HEK293T (cell line): ENCODE measurements around the gene RNF2.

Experiments used
- CTCF ChIA-PET: fragments of 350-600 bp; formaldehyde crosslinking; extraction: SDS; loops from one replicate; lab custom pipeline; 2021; ENCODE audit warnings: antibody characterized with exemption, inconsistent platforms; lab: Yijun Ruan, JAX
- POLR2A ChIA-PET: fragments of 350-600 bp; formaldehyde crosslinking; extraction: SDS; loops from one replicate; lab custom pipeline; 2020; ENCODE audit warnings: antibody characterized with exemption, inconsistent platforms; lab: Yijun Ruan, JAX
- DNase-seq: peaks from one replicate; pipeline ENCODE4 v3.0.0; 2012; ENCODE audit warnings: mixed read lengths; ENCODE audit errors: extremely low spot score
- ARNT ChIP-seq: fragments of 450-650 bp; IDR thresholded peaks from 2 replicates; pipeline ENCODE4 v1.6.1; 2017; ENCODE audit warnings: mild to moderate bottlenecking
- BHLHE40 ChIP-seq: fragments of 450-650 bp; IDR thresholded peaks from 2 replicates; pipeline ENCODE4 v1.6.1; 2016; ENCODE audit warnings: mild to moderate bottlenecking, moderate library complexity, borderline replicate concordance
- CTBP1 ChIP-seq: fragments of 450-650 bp; IDR thresholded peaks from 2 replicates; pipeline ENCODE4 v1.6.1; 2016; ENCODE audit warnings: borderline replicate concordance
- ELF4 ChIP-seq: fragments of 450-650 bp; IDR thresholded peaks from 2 replicates; pipeline ENCODE4 v1.6.1; 2017; ENCODE audit warnings: antibody characterized with exemption
- FOXA1 ChIP-seq: fragments of 450-650 bp; IDR thresholded peaks from 2 replicates; pipeline ENCODE4 v1.6.1; 2016; ENCODE audit warnings: mild to moderate bottlenecking
- FOXK2 ChIP-seq: fragments of 450-650 bp; IDR thresholded peaks from 2 replicates; pipeline ENCODE4 v1.6.1; 2016; ENCODE audit warnings: mild to moderate bottlenecking
- FOXM1 ChIP-seq: fragments of 450-650 bp; IDR thresholded peaks from 2 replicates; pipeline ENCODE4 v1.6.1; 2017; ENCODE audit warnings: mild to moderate bottlenecking, borderline replicate concordance
- HDGF ChIP-seq: fragments of 450-650 bp; IDR thresholded peaks from 2 replicates; pipeline ENCODE4 v1.6.1; 2017; ENCODE audit warnings: antibody characterized with exemption, borderline replicate concordance
- L3MBTL2 ChIP-seq: fragments of 450-650 bp; conservative IDR thresholded peaks from 2 replicates; pipeline ENCODE4 v1.6.1; 2016; ENCODE audit warnings: mild to moderate bottlenecking
- LEF1 ChIP-seq: fragments of 450-650 bp; IDR thresholded peaks from 2 replicates; pipeline ENCODE4 v1.6.1; 2017; ENCODE audit warnings: mild to moderate bottlenecking, borderline replicate concordance
- NFRKB ChIP-seq: fragments of 450-650 bp; IDR thresholded peaks from 2 replicates; pipeline ENCODE4 v1.6.1; 2016; ENCODE audit warnings: mild to moderate bottlenecking, moderate library complexity
- SP1 ChIP-seq: fragments of 450-650 bp; IDR thresholded peaks from 2 replicates; pipeline ENCODE4 v1.6.1; 2017
- SUZ12 ChIP-seq: fragments of 450-650 bp; IDR thresholded peaks from 2 replicates; pipeline ENCODE4 v1.6.1; 2016; ENCODE audit warnings: mild to moderate bottlenecking
- TARDBP ChIP-seq: fragments of 450-650 bp; IDR thresholded peaks from 2 replicates; pipeline ENCODE4 v1.6.1; 2016
- ZNF384 ChIP-seq: fragments of 450-650 bp; IDR thresholded peaks from 2 replicates; pipeline ENCODE4 v1.6.1; 2016
- TF ChIP-seq, protein P1 (sequence below): fragments of 450-650 bp; IDR thresholded peaks from 2 replicates; pipeline ENCODE4 v1.6.1; 2016

RNF2 gene

DNA sequence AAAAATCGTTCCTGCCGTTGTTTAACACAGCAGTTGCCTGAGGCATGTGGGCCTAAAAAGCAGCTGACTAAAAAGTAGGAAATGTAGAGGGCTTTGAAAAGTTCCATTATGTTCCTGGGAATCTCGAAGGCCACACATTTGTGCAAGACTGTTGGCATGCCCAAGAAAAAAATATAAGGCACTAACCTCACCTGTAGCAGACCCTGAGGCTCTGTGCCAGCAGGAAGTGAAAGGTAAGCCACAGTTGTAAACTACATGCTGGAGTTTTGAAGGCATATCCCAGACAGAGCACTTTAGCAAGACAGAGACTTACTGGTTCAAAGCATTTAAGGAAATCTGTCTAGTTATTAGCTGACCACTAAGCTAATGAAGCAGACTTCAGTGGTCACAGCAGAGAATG is 58.7 kb downstream of the RNF2 start:
- TF ChIP-seq TARDBP (no peak), HDGF (no peak)
- CTCF ChIA-PET, result no interaction called here
- POLR2A ChIA-PET, result no interaction called here

DNA sequence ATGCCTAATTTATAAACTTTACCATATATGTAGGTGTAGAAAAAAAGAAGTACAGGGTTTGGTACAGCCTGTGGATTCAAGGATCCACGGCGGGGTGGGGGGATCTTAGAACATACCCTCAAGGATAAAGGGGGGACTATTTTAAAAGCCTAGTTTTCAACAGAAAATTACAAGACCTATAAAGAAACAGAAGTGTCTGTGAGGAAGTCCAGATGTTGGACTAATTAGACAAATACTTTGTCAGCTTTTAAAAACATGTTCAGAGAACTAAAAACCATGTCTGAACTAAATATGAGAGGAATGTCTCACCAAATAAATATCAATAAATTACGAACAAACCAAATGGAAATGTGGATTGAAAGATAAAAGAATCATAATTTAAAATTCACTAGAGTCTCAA is 59.8 kb downstream of the RNF2 start:
- no peak for TF ChIP-seq SUZ12
- TF ChIP-seq NFRKB, result no peak
- TF ChIP-seq FOXA1, result no peak
- TF ChIP-seq LEF1, result no peak
- no peak for TF ChIP-seq TARDBP
- TF ChIP-seq BHLHE40, result no peak
- no peak for TF ChIP-seq ELF4
- TF ChIP-seq FOXM1, result no peak
- TF ChIP-seq CTBP1, result no peak
- no peak for TF ChIP-seq ZNF384
- TF ChIP-seq ARNT, result no peak
- no peak for TF ChIP-seq HDGF
- TF ChIP-seq L3MBTL2, result no peak
- TF ChIP-seq, protein P1, sequence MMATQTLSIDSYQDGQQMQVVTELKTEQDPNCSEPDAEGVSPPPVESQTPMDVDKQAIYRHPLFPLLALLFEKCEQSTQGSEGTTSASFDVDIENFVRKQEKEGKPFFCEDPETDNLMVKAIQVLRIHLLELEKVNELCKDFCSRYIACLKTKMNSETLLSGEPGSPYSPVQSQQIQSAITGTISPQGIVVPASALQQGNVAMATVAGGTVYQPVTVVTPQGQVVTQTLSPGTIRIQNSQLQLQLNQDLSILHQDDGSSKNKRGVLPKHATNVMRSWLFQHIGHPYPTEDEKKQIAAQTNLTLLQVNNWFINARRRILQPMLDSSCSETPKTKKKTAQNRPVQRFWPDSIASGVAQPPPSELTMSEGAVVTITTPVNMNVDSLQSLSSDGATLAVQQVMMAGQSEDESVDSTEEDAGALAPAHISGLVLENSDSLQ, result no peak
- TF ChIP-seq SP1, result no peak
- no peak for TF ChIP-seq FOXK2
- ChIA-PET CTCF (no interaction called here), POLR2A (no interaction called here)
- no peak for DNase-seq

More for the DNA sequence above, 58.7 kb downstream of the RNF2 start:
- DNase-seq, result no peak

DNA sequence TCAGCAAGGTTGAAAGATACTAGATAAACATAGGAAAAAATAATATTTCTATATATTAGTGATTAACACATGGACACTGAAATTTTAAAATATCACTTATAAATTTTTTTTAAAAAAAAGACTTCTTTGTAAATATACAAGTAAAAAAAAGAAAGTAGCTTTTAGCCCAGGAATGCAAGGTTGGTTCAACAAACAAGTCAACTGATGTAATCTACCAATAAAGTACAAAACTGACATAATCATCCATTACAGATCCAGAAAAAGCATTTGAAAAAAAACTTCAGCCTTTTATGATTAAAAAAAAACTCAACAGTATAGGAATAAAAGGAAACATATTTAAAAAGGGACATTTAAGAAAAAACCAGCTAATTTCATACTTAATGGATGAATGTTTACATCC is 63.0 kb downstream of the RNF2 start:
- no peak for DNase-seq
- POLR2A ChIA-PET, result no interaction called here

DNA sequence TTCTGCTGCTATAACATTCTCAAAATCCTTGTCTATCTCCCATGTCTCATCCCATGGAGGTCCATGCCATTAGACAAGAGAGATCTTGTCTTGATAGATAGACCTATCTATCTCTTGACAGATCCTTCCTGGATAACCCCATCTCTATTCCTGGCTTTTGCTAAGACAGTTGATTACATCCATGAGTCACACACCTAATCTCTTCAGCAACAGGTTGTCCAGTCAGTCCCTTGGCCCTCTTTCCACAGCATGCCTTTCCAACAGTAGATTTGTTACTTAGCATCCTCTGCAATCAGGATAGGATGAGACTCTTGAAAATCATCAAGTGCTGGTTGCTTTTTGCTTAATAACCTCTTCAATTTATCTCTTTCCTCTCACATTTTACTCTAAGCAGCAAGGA is 64.8 kb downstream of the RNF2 start:
- ChIA-PET CTCF (no interaction called here), POLR2A (no interaction called here)
- DNase-seq, result no peak
- no peak for TF ChIP-seq CTBP1
- TF ChIP-seq FOXA1, result no peak
- no peak for TF ChIP-seq BHLHE40
- TF ChIP-seq, protein P1, result no peak
- TF ChIP-seq FOXM1, result no peak
- TF ChIP-seq SUZ12, result no peak
- no peak for TF ChIP-seq FOXK2
- TF ChIP-seq NFRKB, result no peak
- TF ChIP-seq SP1, result no peak
- TF ChIP-seq ZNF384, result no peak
- no peak for TF ChIP-seq HDGF
- TF ChIP-seq ARNT, result no peak
- no peak for TF ChIP-seq L3MBTL2
- TF ChIP-seq LEF1, result no peak
- TF ChIP-seq ELF4, result no peak
- TF ChIP-seq TARDBP, result no peak

More for the DNA sequence above, 63.0 kb downstream of the RNF2 start:
- TF ChIP-seq ZNF384, result no peak
- no peak for TF ChIP-seq ELF4
- no peak for TF ChIP-seq CTBP1
- TF ChIP-seq LEF1, result no peak
- TF ChIP-seq ARNT, result no peak
- TF ChIP-seq BHLHE40, result no peak
- TF ChIP-seq SUZ12, result no peak
- TF ChIP-seq NFRKB, result no peak
- TF ChIP-seq FOXM1, result no peak
- no peak for TF ChIP-seq L3MBTL2
- CTCF ChIA-PET, result no interaction called here

DNA sequence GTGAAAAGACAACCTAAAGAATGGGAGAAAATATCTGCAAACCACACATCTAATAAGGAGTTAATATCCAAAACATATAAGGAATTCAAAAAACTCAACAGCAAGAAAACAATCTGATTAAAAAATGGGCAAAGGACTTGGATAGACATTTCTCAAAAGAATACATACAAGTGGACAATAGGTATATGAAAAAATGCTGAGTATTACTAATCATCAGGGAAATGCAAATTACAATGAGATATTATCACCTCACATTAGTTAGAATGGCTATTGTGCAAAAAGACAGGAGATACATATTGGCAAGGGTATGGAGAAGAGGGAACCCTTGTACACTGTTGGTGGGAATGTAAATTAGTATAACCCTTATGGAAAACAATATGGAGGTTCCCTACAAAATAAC is 66.5 kb downstream of the RNF2 start:
- no peak for DNase-seq
- CTCF ChIA-PET, result no interaction called here
- TF ChIP-seq FOXA1 (no peak), LEF1 (no peak), L3MBTL2 (no peak), ZNF384 (no peak), TARDBP (no peak)
- POLR2A ChIA-PET, result no interaction called here

DNA sequence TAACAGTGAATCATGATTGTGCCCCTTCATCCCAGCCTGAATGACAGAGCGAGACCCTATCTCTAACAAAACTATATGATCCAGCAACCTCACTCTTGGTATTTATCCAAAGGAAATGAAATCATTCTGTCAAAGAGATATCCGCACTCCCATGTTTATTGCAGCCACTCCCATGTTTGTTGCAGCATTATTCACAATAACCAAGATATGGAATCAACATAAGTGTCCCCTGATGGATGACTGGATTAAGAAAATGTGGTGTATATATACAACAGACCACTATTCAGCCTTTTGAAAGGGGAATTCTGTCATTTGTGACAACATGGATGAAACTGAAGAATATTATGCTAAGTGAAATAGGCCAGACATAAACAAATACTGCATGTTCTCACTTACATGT is 67.0 kb downstream of the RNF2 start:
- TF ChIP-seq FOXK2 (no peak), ELF4 (no peak), CTBP1 (no peak), FOXA1 (no peak), LEF1 (no peak), SP1 (no peak), ARNT (no peak), FOXM1 (no peak), HDGF (no peak), SUZ12 (no peak), ZNF384 (no peak), L3MBTL2 (no peak), BHLHE40 (no peak), NFRKB (no peak), TARDBP (no peak)
- TF ChIP-seq, protein P1, result no peak
- ChIA-PET POLR2A (no interaction called here), CTCF (no interaction called here)
- DNase-seq, result no peak
